ENCODE measurements around the gene EPS8L2.

EPS8L2 gene

GRCh38 chr11:705646-706438 is at the start of gene EPS8L2:
Gene EPS8L2, plus strand, starts transcription at chr11:706231. Its CDS starts 3,177 bp downstream, at chr11:709408.
- in situ Hi-C loops (cut with MboI; ENCODE audit: low sequenced_read_pairs), result loop anchor here (25.0 kb wide), 1 partner anchor 144 kb away; the partner anchor contains the start of genes LMNTD2 and RASSF7

GRCh38 chr11:656426-656825 is 49.6 kb upstream of the EPS8L2 start:
- in situ Hi-C loops (cut with MboI; ENCODE audit: low sequenced_read_pairs), result no loop called here

GRCh38 chr11:656866-657265 is 49.2 kb upstream of the EPS8L2 start:
- in situ Hi-C loops (cut with MboI; ENCODE audit: low sequenced_read_pairs), result no loop called here

GRCh38 chr11:657691-658126 is 48.3 kb upstream of the EPS8L2 start:
- in situ Hi-C loops (cut with MboI; ENCODE audit: low sequenced_read_pairs), result no loop called here

GRCh38 chr11:659532-660085 is 46.4 kb upstream of the EPS8L2 start:
- in situ Hi-C loops (cut with MboI; ENCODE audit: low sequenced_read_pairs), result no loop called here

- in situ Hi-C loops (cut with MboI; ENCODE audit: low sequenced_read_pairs), result no loop called here
These were observed 45.8 kb upstream of the EPS8L2 start for GRCh38 chr11:660281-660680.

- in situ Hi-C loops (cut with MboI; ENCODE audit: low sequenced_read_pairs), result no loop called here
These were observed 45.2 kb upstream of the EPS8L2 start for GRCh38 chr11:660681-661444.

GRCh38 chr11:662689-663274 is 43.2 kb upstream of the EPS8L2 start:
- in situ Hi-C loops (cut with MboI; ENCODE audit: low sequenced_read_pairs), result no loop called here

GRCh38 chr11:665062-665703 is 40.8 kb upstream of the EPS8L2 start:
- in situ Hi-C loops (cut with MboI; ENCODE audit: low sequenced_read_pairs), result no loop called here

GRCh38 chr11:665704-666281 is 40.2 kb upstream of the EPS8L2 start:
- in situ Hi-C loops (cut with MboI; ENCODE audit: low sequenced_read_pairs), result no loop called here

GRCh38 chr11:673866-674265 is 32.2 kb upstream of the EPS8L2 start:
- in situ Hi-C loops (cut with MboI; ENCODE audit: low sequenced_read_pairs), result no loop called here

GRCh38 chr11:674406-674805 is 31.6 kb upstream of the EPS8L2 start:
- in situ Hi-C loops (cut with MboI; ENCODE audit: low sequenced_read_pairs), result no loop called here

GRCh38 chr11:678297-678696 is 27.7 kb upstream of the EPS8L2 start:
- in situ Hi-C loops (cut with MboI; ENCODE audit: low sequenced_read_pairs), result no loop called here

GRCh38 chr11:679271-680207 is 26.5 kb upstream of the EPS8L2 start:
- in situ Hi-C loops (cut with MboI; ENCODE audit: low sequenced_read_pairs), result no loop called here

GRCh38 chr11:680476-680875 is 25.6 kb upstream of the EPS8L2 start:
- in situ Hi-C loops (cut with MboI; ENCODE audit: low sequenced_read_pairs), result no loop called here

- in situ Hi-C loops (cut with MboI; ENCODE audit: low sequenced_read_pairs), result no loop called here
These were observed 25.1 kb upstream of the EPS8L2 start for GRCh38 chr11:680970-681369.

- in situ Hi-C loops (cut with MboI; ENCODE audit: low sequenced_read_pairs), result no loop called here
These were observed 19.4 kb upstream of the EPS8L2 start for GRCh38 chr11:686451-687243.

GRCh38 chr11:687751-688150 is 18.3 kb upstream of the EPS8L2 start:
- in situ Hi-C loops (cut with MboI; ENCODE audit: low sequenced_read_pairs), result no loop called here

- in situ Hi-C loops (cut with MboI; ENCODE audit: low sequenced_read_pairs), result no loop called here
These were observed 17.4 kb upstream of the EPS8L2 start for GRCh38 chr11:688681-689080.

Measured in HL-60/S4 (cell line).